Measurements from ENCODE around the gene CCNF. TPM values are rescaled to one million over a fixed set of nuclear protein-coding genes. Genes with fewer than 3 reads are reported as not detected.

Gene CCNF
- total RNA-seq, 4 donors from 2014 or later: 5.6 to 17.7 (median 11.3) TPM

DNA sequence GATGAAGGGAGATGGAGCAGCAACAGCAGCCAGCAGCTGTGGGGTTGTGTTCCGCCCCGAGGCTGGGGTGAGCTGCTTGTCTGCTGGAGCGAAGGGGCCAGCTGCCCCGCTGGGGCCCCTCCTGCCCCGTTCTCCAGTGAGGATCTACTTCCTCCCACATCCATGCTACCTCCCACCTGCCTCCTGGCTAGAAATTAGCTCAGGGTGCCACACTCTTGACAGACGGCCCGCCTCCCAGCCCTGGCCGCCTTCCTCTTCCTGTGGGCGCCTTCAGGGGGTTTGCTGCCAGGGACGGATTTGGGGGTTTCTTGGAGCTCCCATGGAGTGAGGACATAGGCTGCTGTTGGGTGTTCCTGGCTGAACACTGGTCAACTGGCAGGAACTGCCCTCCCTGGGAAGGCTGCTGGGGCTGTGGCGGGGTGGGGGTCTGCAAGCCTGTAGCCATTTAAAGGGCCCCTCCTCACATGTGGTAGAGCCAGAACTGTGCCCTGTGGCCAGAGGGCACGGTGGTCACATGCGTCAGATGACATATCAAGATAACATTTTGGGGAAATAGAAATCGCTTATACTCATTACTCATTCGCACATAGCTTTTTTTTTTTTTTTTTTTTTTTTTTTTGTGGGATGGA, 58.8 kb downstream of the CCNF start:
- TF ChIP-seq POLR2A (IDR thresholded peaks at IDR 0.05): no peak
- TF ChIP-seq, protein P1, sequence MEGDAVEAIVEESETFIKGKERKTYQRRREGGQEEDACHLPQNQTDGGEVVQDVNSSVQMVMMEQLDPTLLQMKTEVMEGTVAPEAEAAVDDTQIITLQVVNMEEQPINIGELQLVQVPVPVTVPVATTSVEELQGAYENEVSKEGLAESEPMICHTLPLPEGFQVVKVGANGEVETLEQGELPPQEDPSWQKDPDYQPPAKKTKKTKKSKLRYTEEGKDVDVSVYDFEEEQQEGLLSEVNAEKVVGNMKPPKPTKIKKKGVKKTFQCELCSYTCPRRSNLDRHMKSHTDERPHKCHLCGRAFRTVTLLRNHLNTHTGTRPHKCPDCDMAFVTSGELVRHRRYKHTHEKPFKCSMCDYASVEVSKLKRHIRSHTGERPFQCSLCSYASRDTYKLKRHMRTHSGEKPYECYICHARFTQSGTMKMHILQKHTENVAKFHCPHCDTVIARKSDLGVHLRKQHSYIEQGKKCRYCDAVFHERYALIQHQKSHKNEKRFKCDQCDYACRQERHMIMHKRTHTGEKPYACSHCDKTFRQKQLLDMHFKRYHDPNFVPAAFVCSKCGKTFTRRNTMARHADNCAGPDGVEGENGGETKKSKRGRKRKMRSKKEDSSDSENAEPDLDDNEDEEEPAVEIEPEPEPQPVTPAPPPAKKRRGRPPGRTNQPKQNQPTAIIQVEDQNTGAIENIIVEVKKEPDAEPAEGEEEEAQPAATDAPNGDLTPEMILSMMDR (IDR thresholded peaks at IDR 0.05): no peak
- intact Hi-C loops (cut with DNase I; ENCODE audit: low total_unique reads): no loop called here
- WGBS, 2 donors: 78 to 80% methylated on average over 15 of the region's 15 CpGs
- H3K4me3 ChIP-seq (ENCODE audit: low read depth, poor library complexity, severe bottlenecking): no peak overlapping the region
- no peak for DNase-seq (ENCODE audit: low spot score in 2 of 2)

DNA sequence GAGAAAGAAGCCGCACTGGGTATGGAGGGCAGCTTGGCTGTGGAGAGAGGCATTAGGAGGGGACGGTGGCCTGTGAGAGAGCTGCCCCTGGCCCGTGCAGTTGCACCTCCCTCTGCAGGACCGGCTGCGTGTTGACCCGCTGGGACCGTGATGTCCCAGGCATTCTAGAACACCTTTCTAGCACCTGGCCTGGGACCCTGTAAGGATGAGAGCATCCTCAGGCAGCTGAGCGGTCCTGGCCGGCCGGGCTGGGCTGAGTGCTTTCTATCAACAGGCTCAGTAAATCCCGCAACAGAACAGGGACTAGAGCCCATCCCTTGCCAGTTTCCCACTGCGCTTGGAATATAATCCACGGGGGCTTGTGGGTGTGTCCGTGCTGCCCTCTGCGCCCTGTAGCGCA, 60.3 kb downstream of the CCNF start:
- no peak for DNase-seq (ENCODE audit: low spot score in 2 of 2)
- TF ChIP-seq POLR2A (IDR thresholded peaks at IDR 0.05): no peak
- TF ChIP-seq, protein P1 (IDR thresholded peaks at IDR 0.05): no peak
- 90% methylated on average over 14 to 16 of the region's 16 CpGs for WGBS, 2 donors
- intact Hi-C loops (cut with DNase I; ENCODE audit: low total_unique reads): no loop called here
- no peak overlapping the region for H3K4me3 ChIP-seq (ENCODE audit: low read depth, poor library complexity, severe bottlenecking)

DNA sequence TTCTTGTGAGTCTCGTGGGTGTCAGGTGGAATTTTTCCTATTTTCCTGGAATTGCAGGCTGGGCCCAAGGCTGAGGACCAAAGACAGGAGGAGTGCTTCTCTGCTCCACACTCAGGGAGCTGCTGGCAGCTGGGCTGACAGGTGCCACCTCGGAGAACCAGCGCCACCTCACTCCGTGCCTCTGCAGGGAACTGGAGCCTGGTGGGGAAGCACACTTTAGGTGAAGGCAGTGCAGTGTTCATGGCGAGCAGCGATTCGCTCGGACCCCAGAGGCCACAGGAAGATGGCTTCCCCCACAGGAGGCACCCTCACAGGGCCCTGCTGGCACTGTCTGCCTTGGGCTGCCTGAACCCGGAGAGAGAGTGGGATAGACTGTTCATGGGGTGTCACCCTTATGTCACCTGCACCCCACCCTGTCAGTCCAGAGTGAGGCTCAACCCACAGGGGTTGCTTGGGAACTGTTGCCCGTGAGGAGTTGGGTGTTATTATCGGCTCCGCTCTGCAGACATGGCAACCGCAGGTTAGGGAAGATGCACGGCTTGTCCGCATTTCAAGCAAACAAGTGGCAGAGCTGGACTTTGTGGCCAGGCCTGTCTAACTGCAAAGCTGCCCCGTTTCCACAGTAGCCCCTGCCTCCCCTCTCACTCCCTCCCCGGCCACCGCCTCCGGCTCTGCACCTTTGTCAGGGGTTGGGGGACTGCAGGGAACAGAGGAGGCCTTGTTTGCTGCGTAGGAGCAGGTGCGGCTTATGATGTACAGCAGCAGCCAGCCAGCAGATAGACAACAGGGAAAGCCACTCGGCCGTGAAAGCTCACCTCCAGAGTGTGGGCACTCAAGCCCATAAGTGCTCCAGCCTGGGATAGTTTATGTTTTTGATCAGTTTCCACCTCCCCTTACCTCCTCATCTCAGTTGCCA, 61.2 kb downstream of the CCNF start:
- no peak overlapping the region for H3K4me3 ChIP-seq (ENCODE audit: low read depth, poor library complexity, severe bottlenecking)
- TF ChIP-seq, protein P1 (IDR thresholded peaks at IDR 0.05): no peak
- TF ChIP-seq POLR2A (IDR thresholded peaks at IDR 0.05): no peak
- WGBS, 2 donors: 93% methylated on average over 22 to 23 of the region's 23 CpGs
- DNase-seq (ENCODE audit: low spot score in 2 of 2): no peak
- intact Hi-C loops (cut with DNase I; ENCODE audit: low total_unique reads): no loop called here

DNA sequence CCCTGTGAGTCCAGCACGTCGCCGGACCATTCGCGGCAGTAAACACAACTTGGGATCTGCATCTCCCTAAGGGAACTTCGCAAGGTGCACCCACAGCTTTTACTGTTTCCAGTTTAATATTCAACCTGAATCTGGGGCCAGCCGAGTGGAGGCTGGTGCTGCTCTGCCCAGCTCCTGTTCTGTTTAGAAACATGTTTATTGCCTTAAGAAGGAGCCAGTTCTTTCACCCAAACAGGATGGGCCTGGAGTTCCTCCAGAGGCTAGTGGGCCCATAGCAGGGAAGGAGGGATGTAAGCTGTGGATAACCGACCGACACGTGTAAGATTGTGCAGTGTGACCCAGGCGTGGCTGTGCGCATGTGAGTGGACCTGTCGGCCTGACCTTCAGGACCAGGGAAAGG, 63.0 kb downstream of the CCNF start:
- 93 to 94% methylated on average over 13 of the region's 13 CpGs for WGBS, 2 donors

DNA sequence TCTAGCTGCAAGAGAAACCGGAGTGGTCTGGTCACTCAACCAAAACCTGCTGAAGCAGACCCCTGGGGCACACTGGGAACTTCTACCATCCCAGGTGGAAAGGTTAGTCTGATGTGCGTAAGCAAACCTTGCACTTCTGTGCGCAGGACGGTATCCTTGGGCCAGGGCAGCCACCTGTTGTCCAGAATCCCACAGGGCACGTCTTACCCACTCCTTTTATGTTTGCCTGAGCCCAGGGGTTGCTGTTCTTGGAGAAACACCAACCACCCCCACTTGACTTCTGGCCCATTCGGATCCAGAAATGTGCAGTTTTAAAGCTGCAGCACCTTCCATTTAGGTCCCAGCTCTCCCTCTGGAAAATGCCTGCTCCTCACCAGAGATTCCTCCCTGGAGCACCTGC, 64.4 kb downstream of the CCNF start:
- WGBS, 2 donors: 88 to 89% methylated on average over 6 of the region's 6 CpGs
- H3K4me3 ChIP-seq (ENCODE audit: low read depth, poor library complexity, severe bottlenecking): no peak overlapping the region
- TF ChIP-seq, protein P1 (IDR thresholded peaks at IDR 0.05): no peak
- TF ChIP-seq POLR2A (IDR thresholded peaks at IDR 0.05): no peak
- intact Hi-C loops (cut with DNase I; ENCODE audit: low total_unique reads): no loop called here
- DNase-seq (ENCODE audit: low spot score in 2 of 2): no peak

More for the DNA sequence above, 63.0 kb downstream of the CCNF start:
- TF ChIP-seq, protein P1 (IDR thresholded peaks at IDR 0.05): no peak
- TF ChIP-seq POLR2A (IDR thresholded peaks at IDR 0.05): no peak
- no peak overlapping the region for H3K4me3 ChIP-seq (ENCODE audit: low read depth, poor library complexity, severe bottlenecking)
- no peak for DNase-seq (ENCODE audit: low spot score in 2 of 2)
- intact Hi-C loops (cut with DNase I; ENCODE audit: low total_unique reads): no loop called here
